Neural cell (in vitro differentiated cells): ENCODE data around the gene RNF182. TPM values are rescaled to one million over a fixed set of nuclear protein-coding genes. Genes with fewer than 3 reads are reported as not detected.

ENCODE experiments used
- H2AFZ ChIP-seq: fragments of 200-600, 300-800 bp; sonication (generic), shearing (Covaris generic); 2 replicates; pipeline ENCODE4 v1.6.0; 2014; ENCODE audit warnings: low read depth, mild to moderate bottlenecking, antibody characterized with exemption, low read length, moderate library complexity
- H3F3A ChIP-seq: fragments of 200-600 bp; shearing (Covaris generic); 2 replicates; pipeline ENCODE4 v1.6.1; 2016; ENCODE audit warnings: mild to moderate bottlenecking, moderate library complexity, mixed read lengths, antibody characterized with exemption, low read length; ENCODE audit not compliant: insufficient read depth, poor library complexity, severe bottlenecking
- H3K27ac ChIP-seq: fragments of 200-600, 300-800 bp; sonication (generic), shearing (Covaris generic); 2 replicates; pipeline ENCODE4 v1.5.1; 2014; ENCODE audit warnings: mild to moderate bottlenecking, low read length, moderate library complexity
- H3K27me3 ChIP-seq: fragments of 300-800, 200-600 bp; sonication (generic), shearing (Covaris generic); 2 replicates; pipeline ENCODE4 v1.6.0; 2014; ENCODE audit warnings: mild to moderate bottlenecking, low read depth, low read length, moderate library complexity; ENCODE audit not compliant: insufficient read depth
- H3K36me3 ChIP-seq: fragments of 300-800, 200-600 bp; sonication (generic), shearing (Covaris generic); 2 replicates; pipeline ENCODE4 v1.5.1; 2014; ENCODE audit warnings: mild to moderate bottlenecking, antibody characterized with exemption, low read length, moderate library complexity; ENCODE audit not compliant: insufficient read depth
- H3K4me2 ChIP-seq: fragments of 300-800, 200-600 bp; sonication (generic), shearing (Covaris generic); 2 replicates; pipeline ENCODE4 v1.6.0; 2014; ENCODE audit warnings: mild to moderate bottlenecking, low read length
- H3K4me3 ChIP-seq: fragments of 300-800, 200-600 bp; sonication (generic), shearing (Covaris generic); 2 replicates; pipeline ENCODE4 v1.5.1; 2014; ENCODE audit warnings: mild to moderate bottlenecking, low read length, moderate library complexity
- H3K79me2 ChIP-seq: fragments of 200-600 bp; shearing (Covaris generic); replicated peaks from 2 replicates; pipeline ENCODE4 v1.6.0; 2014; ENCODE audit warnings: mild to moderate bottlenecking, low read length, moderate library complexity; ENCODE audit not compliant: insufficient read depth
- H3K9ac ChIP-seq: fragments of 300-800, 200-600 bp; sonication (generic), shearing (Covaris generic); 2 replicates; pipeline ENCODE4 v1.6.1; 2016; ENCODE audit warnings: mild to moderate bottlenecking, low read length, mixed read lengths
- H3K9me2 ChIP-seq: fragments of 200-600 bp; shearing (Covaris generic); 2 replicates; pipeline ENCODE4 v1.6.1; 2016; ENCODE audit warnings: mild to moderate bottlenecking, low read length, mixed read lengths; ENCODE audit not compliant: insufficient read depth
- H3K9me3 ChIP-seq: fragments of 200-600, 300-800 bp; sonication (generic), shearing (Covaris generic); 2 replicates; pipeline ENCODE4 v1.6.1; 2016; ENCODE audit warnings: mild to moderate bottlenecking, mixed run types, low read length, moderate library complexity, mixed read lengths
- H4K20me1 ChIP-seq: fragments of 200-600 bp; shearing (Covaris generic); 2 replicates; pipeline ENCODE4 v1.6.1; 2016; ENCODE audit warnings: mild to moderate bottlenecking, mixed run types; ENCODE audit not compliant: insufficient read depth
- CTCF ChIP-seq: fragments of 450-650 bp; IDR thresholded peaks from 2 replicates; pipeline ENCODE4 v1.5.1; 2014; ENCODE audit warnings: antibody characterized with exemption, mild to moderate bottlenecking, moderate library complexity; ENCODE audit not compliant: poor library complexity, severe bottlenecking
- EP300 ChIP-seq: fragments of 450-650 bp; conservative IDR thresholded peaks from 2 replicates; pipeline ENCODE4 v1.6.1; 2014; ENCODE audit warnings: antibody characterized with exemption, mild to moderate bottlenecking, moderate library complexity; ENCODE audit not compliant: poor library complexity, severe bottlenecking
- EZH2 ChIP-seq: fragments of 200-600, 300-800 bp; shearing (Covaris generic), sonication (generic); IDR thresholded peaks from 2 replicates; pipeline ENCODE4 v1.6.1; 2014; ENCODE audit warnings: antibody characterized with exemption, low read length, borderline replicate concordance, mild to moderate bottlenecking; ENCODE audit not compliant: insufficient read depth, poor library complexity, severe bottlenecking
- MXI1 ChIP-seq: fragments of 450-650 bp; conservative IDR thresholded peaks from 2 replicates; pipeline ENCODE4 v1.6.1; 2014; ENCODE audit warnings: antibody characterized with exemption, mild to moderate bottlenecking; ENCODE audit not compliant: poor library complexity, severe bottlenecking
- POLR2AphosphoS5 ChIP-seq: IDR thresholded peaks from 2 replicates; pipeline ENCODE4 v1.6.1; 2012
- RAD21 ChIP-seq: fragments of 450-650 bp; conservative IDR thresholded peaks from 2 replicates; pipeline ENCODE4 v1.6.1; 2014; ENCODE audit warnings: antibody characterized with exemption, mild to moderate bottlenecking, moderate library complexity
- REST ChIP-seq: IDR thresholded peaks from 2 replicates; pipeline ENCODE4 v1.6.1; 2012; ENCODE audit warnings: borderline replicate concordance
- SMC3 ChIP-seq: fragments of 450-650 bp; conservative IDR thresholded peaks from 2 replicates; pipeline ENCODE4 v1.6.1; 2014; ENCODE audit warnings: antibody characterized with exemption, mild to moderate bottlenecking, moderate library complexity; ENCODE audit not compliant: poor library complexity
- TAF1 ChIP-seq: IDR thresholded peaks from 2 replicates; pipeline ENCODE4 v1.6.1; 2012; ENCODE audit warnings: low read depth
- polyA plus RNA-seq: library from polyadenylated mRNA; depleted of rRNA; stranded (reverse); fragments of >200 nt; gene quantifications from 2 replicates; pipeline ENCODE4 v1.2.3, GENCODE V29; 2014

The RNF182 gene
- polyA plus RNA-seq, 1 donor from 2014 or later, result 8.0 TPM

GRCh38 chr6:13919861-13920260, 4.9 kb upstream of the RNF182 start:
- no peaks in the 10 kb centered on the region for H3K9me2 ChIP-seq
- no peak overlapping the region for H3K4me3 ChIP-seq
- H4K20me1 ChIP-seq, result no peaks in the 10 kb centered on the region
- no peaks in the 10 kb centered on the region for H3K27me3 ChIP-seq
- no peaks in the 10 kb centered on the region for H3K36me3 ChIP-seq
- no peak overlapping the region for H3K9ac ChIP-seq
- H3K4me2 ChIP-seq, result no peak overlapping the region
- H3K9me3 ChIP-seq, result no peaks in the 10 kb centered on the region
- no peak overlapping the region for H2AFZ ChIP-seq
- no peaks in the 10 kb centered on the region for H3K79me2 ChIP-seq
- H3F3A ChIP-seq, result no peaks in the 10 kb centered on the region
- no peak overlapping the region for H3K27ac ChIP-seq
- no peak for TF ChIP-seq SMC3
- TF ChIP-seq CTCF, result no peak
- TF ChIP-seq EP300, result no peak
- TF ChIP-seq TAF1, result no peak
- no peak for TF ChIP-seq POLR2AphosphoS5
- TF ChIP-seq MXI1, result no peak
- TF ChIP-seq REST, result no peak
- TF ChIP-seq EZH2, result no peak
- no peak for TF ChIP-seq RAD21

GRCh38 chr6:13920552-13920951, 4.2 kb upstream of the RNF182 start:
- Histone ChIP-seq H4K20me1 (no peaks in the 10 kb centered on the region), H3K4me2 (no peak overlapping the region), H3K9me2 (no peaks in the 10 kb centered on the region), H3K27ac (no peak overlapping the region), H3K79me2 (no peaks in the 10 kb centered on the region), H3K36me3 (no peaks in the 10 kb centered on the region), H3K4me3 (no peak overlapping the region), H2AFZ (no peak overlapping the region), H3K9me3 (no peaks in the 10 kb centered on the region), H3K9ac (no peak overlapping the region), H3K27me3 (peaks cover 5% of the 10 kb centered on the region), H3F3A (no peaks in the 10 kb centered on the region)
- no peak for TF ChIP-seq TAF1
- no peak for TF ChIP-seq POLR2AphosphoS5
- no peak for TF ChIP-seq EZH2
- TF ChIP-seq RAD21, result no peak
- TF ChIP-seq MXI1, result no peak
- no peak for TF ChIP-seq SMC3
- no peak for TF ChIP-seq EP300
- TF ChIP-seq REST, result no peak
- no peak for TF ChIP-seq CTCF
